ENCODE results near the gene DNAH1. TPM values are rescaled to one million over a fixed set of nuclear protein-coding genes. Genes with fewer than 3 reads are reported as not detected.

Gene DNAH1
- total and polyA plus RNA-seq, 2 experiments from 2014 or later: 0.81 to 1.8 TPM

- peaks cover 8% of the 10 kb centered on the region; the same call in 1 of the 2 replicates for H3K9me2 ChIP-seq (ENCODE audit: insufficient read depth)
- Mint-ChIP-seq H3K27ac (no peak overlapping the region), H3K27me3 (ENCODE audit: insufficient read depth, low read depth, poor library complexity) (peaks cover 12% of the 10 kb centered on the region), H3K4me1 (peaks cover 12% of the 10 kb centered on the region; the same call in 2 of the 3 replicates), H3K36me3 (ENCODE audit: low read depth) (no peaks in the 10 kb centered on the region; the same call in 2 of the 3 replicates), H3K4me3 (no peak overlapping the region), H3K9me3 (no peaks in the 10 kb centered on the region)
- no peaks in the 10 kb centered on the region for H3K27me3 ChIP-seq (ENCODE audit: insufficient read depth)
- no peaks in the 10 kb centered on the region for H3K79me2 ChIP-seq (replicated peaks; ENCODE audit: insufficient read depth)
- H3K4me1 ChIP-seq (ENCODE audit: insufficient read depth): no peaks in the 10 kb centered on the region
- H3K4me3 ChIP-seq: no peak overlapping the region
- DNase-seq (ENCODE audit: low spot score) (no peak), ATAC-seq (no peak)
- H3K36me3 ChIP-seq (ENCODE audit: insufficient read depth): no peaks in the 10 kb centered on the region
- TF ChIP-seq POLR2AphosphoS5 (IDR thresholded peaks at IDR 0.05; ENCODE audit: low read depth) (no peak), ZNF114 (CRISPR knock-in tag; IDR thresholded peaks at IDR 0.05) (no peak), EZH2 (IDR thresholded peaks at IDR 0.05; ENCODE audit: low read depth, unreplicated experiment) (no peak), ZNF331 (CRISPR knock-in tag; IDR thresholded peaks at IDR 0.05; ENCODE audit: low read depth) (no peak), NANOG (IDR thresholded peaks at IDR 0.05; ENCODE audit: borderline replicate concordance) (no peak), CREB1 (CRISPR knock-in tag; IDR thresholded peaks at IDR 0.05; ENCODE audit: low read depth) (no peak), JUNB (IDR thresholded peaks at IDR 0.05; ENCODE audit: unreplicated experiment) (no peak), ZNF462 (CRISPR knock-in tag; IDR thresholded peaks at IDR 0.05) (no peak), REST (IDR thresholded peaks at IDR 0.05; ENCODE audit: unreplicated experiment) (no peak), STAT1 (IDR thresholded peaks at IDR 0.05; ENCODE audit: unreplicated experiment) (no peak), EZH2phosphoT487 (IDR thresholded peaks at IDR 0.05; ENCODE audit: unreplicated experiment) (no peak), ETS1 (IDR thresholded peaks at IDR 0.05) (no peak), CTCF (conservative IDR thresholded peaks at IDR 0.05; ENCODE audit: low read depth in 2 of 2) (no peak)
- no peak overlapping the region for H3K27ac ChIP-seq (ENCODE audit: low read depth)
- no peak overlapping the region for H3K4me2 ChIP-seq
- no peak overlapping the region for H2AFZ ChIP-seq
- no peaks in the 10 kb centered on the region for H3F3A ChIP-seq (replicated peaks; ENCODE audit: low read depth)
- H4K20me1 ChIP-seq (replicated peaks; ENCODE audit: insufficient read depth): no peaks in the 10 kb centered on the region
These were observed 127.1 kb downstream of the DNAH1 start for GRCh38 chr3:52443268-52443610.

Data from GM23338 (cell line).